GM18951 (cell line): ENCODE data around the gene PXMP2.

Experiments
- POLR2A ChIP-seq: IDR thresholded peaks from 4 replicates; pipeline ENCODE4 v1.6.1; 2011; ENCODE audit warnings: mild to moderate bottlenecking; ENCODE audit not compliant: insufficient read length, insufficient read depth; ENCODE audit errors: extremely low read depth
- in situ Hi-C: fragments of 300-500 bp; cut with MboI; formaldehyde crosslinking; loops from one replicate; pipeline ENCODE4 v1.12.0; 2022; ENCODE audit warnings: low sequenced_read_pairs, mixed read lengths, inconsistent platforms; ENCODE audit not compliant: unreplicated experiment

PXMP2 gene

DNA sequence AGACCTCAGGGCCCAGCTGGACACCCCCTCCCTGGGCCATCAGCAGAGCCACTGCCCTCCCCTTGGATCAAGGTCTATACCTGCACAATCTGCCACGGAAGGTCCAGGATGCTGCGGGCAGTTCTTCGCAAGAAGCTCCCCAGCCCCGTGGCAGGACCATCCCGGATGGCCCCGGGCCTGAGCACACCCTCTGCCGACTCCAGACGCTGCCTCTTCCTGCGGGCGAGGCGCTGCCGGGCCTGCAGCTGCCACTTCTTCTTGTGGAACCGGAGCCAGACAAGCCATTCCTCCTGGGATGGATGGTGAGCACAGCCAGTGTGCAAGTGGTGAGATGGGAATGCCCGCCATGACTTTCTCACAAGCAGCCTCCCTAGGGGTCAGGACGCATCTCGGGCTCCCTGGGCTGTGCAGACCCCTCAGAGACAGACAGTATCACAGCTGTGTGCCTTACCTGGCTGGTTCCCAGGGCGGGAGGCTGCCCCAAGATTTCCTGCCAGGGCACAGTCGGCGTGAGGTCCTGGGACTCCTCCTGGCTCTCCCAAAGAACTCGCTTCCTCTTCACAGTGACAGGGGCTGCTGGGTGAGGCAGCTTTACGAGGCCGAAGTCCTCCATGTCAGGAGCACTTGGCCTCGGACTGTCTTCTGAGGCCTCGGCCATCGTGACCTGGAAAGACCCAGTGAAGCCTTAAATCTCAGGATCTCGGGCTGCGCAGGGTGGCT, 38.0 kb upstream of the PXMP2 start:
- in situ Hi-C loops, result no loop called here
- no peak for TF ChIP-seq POLR2A

DNA sequence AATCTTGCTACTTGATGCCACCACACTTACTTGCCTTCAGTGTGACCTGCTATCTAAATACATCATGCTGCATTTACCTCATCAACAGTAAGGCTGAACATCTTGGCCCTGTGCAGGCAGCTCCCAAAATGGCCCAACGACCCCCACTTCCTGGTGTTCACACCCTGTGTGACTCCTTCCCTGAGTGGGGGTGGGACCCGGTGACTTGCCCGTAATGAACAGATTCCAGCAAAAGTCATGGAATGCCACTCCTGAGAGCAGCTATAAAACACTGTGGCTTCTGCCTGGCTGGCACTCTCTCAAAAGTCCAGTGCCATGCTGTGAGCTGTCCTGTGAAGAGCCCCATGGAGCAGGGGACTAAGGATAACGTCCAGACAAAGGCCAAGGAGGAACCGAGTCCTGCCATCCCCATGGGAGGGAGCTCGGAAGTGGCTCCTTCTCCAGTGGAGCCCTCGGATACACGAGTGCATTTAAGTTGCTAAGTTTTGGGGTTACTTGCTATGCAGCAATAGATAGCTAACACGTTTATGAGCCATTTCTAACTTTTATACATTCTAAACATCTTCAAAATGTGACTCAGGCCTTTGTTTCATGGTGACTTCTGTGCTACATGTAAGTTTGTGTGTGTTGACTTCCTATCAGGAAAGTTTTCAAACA, 35.8 kb upstream of the PXMP2 start:
- in situ Hi-C loops, result no loop called here
- TF ChIP-seq POLR2A, result no peak

DNA sequence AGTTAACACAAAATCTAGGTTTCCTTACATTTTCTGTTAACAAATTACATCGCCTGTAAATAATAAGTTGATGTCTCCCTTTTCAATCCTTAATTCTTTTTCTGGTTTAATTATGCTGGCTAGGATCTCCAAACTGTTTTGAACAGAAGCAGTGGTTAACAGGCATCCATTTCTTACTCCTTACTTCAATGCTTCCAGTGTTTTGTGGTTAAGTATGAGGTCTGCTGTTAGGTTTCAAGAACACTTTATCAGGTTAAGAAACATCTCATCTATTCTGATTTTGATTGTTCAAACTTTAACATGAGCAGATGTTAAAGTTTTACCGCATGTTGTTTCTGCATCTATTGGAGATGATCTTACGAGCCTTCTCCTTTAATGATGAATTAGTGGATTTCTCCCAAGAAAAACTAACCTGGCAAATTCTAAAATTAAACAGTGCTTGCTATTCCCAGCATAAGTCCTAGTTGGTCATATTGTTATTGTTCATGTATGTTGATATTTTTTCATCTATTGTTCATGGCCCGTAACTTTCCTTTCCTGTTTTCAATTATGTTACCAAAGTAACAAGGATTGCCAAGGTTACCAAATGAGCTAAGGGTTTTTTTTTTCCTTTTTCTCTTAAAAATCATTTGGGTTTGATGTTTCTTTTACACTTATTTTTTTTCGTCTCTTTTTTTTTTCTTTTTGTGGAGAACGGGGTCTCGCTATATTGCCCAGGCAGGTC, 33.7 kb upstream of the PXMP2 start:
- no peak for TF ChIP-seq POLR2A
- in situ Hi-C loops, result no loop called here

DNA sequence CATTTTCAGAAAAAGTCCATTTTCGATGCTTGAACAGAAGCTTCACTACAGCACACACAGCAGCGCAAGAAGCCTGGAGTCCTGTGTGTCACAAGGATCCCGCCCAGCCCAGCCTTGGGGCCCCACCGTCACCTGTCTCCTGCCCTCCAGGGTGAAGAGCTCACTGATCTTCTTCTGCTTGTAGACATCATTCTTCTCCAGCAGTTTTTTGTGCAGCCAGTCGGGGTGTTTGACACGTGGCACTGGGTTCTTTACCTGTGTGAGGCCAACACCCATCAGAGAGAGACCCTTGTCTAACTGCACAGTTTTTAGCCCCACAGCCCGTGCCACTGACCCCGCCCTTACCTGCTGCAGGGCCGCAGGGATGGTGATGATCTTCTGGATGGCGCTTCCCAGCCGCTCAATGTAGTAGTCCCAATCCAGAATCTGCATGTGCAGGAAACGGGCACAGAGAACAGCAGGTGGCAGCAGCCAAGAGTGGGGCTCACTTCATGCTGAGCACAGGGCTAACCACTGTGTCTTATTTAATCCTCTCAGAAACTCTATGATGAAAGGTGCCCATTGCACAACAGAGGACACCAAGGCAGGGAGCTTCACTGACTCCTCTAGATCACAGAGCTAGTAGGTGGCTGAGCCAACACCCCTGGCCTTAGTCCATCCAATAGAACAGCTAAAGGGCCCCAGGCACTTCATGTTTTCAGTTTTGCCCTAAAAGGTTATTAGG, 30.2 kb upstream of the PXMP2 start:
- TF ChIP-seq POLR2A, result no peak
- in situ Hi-C loops, result no loop called here

DNA sequence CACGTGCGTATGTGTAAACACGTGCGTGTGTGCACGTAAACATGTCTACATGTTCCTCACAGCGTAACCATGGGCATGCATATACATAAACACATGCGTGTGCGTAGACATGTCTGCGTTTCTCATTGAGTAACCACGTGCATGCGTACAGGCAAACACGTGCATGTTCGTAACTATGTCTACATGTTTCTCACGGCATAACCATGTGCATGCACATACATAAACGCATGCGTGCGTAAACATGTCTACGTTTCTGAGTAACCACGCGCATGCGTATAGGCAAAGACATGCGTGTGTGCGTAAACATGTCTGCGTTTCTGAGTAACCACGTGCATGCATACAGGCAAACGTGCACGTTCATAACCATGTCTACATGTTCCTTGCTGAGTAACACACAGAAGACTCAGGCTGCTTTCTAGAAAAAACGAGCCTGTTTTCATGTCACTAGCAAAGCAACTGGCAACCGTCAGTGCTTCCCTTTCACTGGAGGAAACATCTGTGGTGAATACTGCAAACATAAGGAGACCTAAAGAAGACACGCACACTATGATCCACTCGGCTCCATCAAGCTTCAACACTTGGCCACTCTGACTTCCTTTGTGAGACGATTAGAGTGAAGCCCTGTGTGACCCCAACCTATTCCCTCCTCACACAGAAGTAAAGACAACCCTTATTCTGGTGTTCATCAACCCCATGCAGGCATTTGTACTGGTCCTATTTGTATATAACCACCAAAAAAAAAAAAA, 29.1 kb upstream of the PXMP2 start:
- TF ChIP-seq POLR2A, result no peak
- in situ Hi-C loops, result no loop called here

DNA sequence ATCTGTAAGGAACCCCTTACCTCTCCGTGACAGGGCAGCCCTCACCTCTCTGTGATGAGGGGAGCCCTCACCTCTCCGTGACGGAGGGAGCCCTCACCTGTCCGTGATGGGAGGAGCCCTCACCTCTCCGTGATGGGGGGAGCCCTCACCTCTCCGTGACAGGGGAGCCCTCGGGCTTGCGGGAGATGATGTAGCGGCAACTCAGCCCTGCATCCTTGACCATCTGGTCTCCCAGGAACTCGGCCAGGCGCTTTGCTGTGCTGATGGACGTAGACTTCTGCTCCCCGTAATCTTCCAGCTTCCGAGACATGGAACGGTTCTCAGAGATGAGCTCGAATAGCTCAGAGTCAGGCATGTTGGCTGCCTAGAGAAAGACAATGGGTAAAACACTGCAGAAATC, 28.2 kb upstream of the PXMP2 start:
- no peak for TF ChIP-seq POLR2A
- in situ Hi-C loops, result no loop called here

DNA sequence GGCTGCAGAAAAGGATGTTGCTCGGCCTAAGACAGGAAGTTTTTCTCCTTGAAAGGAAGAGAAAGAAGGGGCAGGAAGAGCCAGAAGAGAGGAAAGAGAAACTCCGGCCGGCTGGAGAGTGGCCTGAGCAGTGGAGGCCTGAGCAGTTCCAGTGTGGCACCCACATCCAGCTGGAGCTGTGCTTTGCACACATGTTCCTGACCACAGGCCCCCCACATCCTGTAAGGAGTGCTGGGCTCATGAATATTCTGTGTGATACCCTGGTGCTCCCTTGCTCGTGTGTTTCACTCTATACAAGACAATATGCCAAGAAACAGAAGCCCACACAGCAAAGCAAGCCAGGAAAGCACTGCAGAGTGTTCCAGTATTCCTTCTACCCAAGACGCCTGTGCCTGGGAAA, 27.3 kb upstream of the PXMP2 start:
- no peak for TF ChIP-seq POLR2A
- in situ Hi-C loops, result no loop called here

DNA sequence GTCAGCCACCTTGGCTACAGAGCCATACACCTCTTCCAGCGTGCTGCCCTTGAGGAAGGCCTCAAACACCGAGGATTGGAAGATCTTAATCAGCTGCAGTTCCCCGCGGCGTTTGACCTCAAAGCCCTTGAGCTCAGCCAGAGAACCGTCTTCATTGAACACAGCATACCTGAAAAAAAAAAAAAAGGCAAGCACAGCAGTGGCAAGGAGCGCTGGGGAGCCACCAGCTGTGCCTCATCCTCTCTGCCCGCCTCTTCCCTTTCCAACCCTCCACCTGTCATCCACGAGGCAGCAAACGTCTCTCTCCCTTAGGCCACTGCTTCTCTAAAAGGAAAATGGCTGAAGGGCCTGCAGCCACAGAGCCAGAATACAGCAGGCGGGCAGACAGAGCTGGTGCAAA, 26.4 kb upstream of the PXMP2 start:
- TF ChIP-seq POLR2A, result no peak
- in situ Hi-C loops, result no loop called here

DNA sequence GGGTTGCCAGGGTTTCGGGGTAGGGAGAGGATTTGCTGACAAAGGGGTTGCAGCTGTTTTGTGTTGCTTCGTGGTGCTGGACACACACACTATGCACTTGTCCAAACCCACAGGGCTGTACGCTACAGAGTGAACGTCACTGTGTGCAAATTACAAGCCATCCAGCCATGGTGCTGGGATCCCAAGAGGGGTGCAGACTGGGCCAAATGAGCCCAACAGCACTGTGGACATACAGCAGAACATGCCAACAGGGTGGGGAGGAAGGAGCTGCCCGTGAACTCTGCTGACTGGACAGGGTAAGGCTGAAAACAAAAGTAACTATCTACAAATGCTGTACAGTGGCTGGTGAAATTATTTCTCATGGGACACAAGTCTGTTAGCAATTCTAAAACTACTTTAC, 25.4 kb upstream of the PXMP2 start:
- in situ Hi-C loops, result no loop called here
- TF ChIP-seq POLR2A, result no peak

DNA sequence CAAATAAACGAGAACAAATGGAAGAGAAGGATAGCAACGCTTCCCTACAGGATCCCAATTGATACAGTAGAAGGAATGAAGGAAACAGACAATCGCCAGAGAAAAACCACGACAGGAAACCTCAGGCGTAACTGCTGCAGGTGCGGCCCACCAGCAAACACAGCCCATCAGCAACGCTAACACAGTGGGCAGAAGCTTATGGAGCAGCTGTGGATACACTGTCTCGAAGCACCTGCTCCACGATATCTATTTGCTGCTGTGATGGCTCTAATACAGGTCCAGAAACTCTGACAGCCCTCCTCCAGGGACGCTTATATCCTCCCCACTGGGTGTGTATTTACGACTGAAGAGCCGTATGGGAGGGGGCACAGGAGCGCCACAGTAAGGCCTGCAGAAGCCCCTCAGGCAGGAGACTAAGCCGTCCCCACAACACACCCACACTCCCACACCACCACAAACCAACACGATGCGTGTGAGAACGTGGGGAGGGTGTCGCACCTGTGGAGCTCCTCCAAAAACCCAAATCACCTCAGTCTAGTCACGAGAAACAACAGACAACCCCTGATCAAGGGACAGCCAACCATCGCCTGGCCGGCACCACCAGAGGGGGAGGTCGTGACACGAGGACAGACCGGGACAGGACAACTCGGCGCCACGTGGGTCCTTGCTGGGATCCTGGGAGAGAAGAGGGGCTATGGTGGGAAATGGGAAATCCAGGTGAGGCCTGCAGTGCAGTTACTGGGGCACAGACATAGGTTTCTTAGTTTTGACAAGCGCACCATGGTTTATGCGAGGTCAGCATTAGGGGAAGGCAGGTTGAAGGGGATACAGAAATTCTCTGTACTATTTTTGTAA, 24.3 kb upstream of the PXMP2 start:
- no peak for TF ChIP-seq POLR2A
- in situ Hi-C loops, result no loop called here

DNA sequence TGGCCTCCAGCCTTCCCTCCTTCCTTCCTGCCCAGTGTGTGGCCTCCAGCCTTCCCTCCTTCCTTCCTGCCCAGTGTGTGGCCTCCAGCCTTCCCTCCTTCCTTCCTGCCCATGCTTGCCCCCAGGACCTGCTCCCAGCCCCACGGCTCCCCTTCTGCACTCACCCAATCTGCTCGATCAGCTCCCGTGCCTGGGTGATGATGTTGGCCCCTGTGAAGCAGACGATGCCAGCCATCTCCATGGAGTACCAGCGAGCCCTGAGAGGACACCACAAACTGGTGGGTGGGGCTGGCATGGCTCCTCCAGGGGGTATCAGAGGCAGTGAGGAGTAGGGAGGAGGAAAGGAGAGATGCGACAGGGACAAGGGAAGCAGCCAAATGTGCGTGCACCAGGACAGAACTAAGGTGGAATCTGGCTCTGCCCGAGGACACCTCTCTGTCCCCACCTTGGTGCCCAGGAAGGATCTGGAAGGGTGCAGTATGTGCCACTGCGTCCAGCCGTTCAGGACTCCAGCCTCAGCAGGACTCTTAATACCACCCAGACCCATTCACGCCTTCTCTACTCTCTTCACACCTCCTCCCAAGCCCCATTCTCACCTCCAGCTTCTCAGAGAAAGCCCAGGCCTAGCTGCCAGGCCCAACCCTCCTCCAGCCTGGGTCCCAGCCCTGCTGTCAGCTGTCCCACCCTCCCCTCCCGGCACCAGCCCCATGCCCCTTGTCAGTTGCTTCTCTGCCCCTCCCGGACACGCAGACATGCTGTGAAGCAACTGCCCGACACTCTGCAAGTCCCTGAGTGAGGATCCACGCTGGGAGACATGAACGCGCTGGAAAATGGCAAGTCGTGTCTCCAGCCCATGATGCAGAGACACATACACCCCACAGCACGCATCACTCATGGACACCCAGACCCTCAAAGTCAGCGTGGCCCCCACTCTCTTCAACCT, 22.9 kb upstream of the PXMP2 start:
- in situ Hi-C loops, result no loop called here
- TF ChIP-seq POLR2A, result no peak

DNA sequence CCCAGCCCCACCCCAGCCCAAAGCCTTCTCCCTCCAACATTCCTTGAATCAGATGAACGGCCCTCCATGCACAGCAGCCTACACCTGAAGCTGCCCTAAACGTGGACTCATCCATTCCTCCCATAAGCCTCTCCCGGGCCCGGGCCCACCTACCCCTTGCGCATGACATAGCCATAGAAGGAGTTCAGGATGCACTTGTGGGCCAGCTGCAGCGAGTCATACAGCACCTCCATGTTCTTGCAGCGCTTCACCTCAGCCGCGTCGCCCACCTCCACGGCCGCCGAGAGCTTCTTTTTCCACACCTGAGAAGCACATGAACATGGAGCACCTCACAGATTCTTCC, 22.3 kb upstream of the PXMP2 start:
- in situ Hi-C loops, result no loop called here
- TF ChIP-seq POLR2A, result no peak
